HEK293T (cell line): ENCODE data around the gene POTEG.
"Not testable (repeated sequence)": the region's sequence is repeated elsewhere in the genome, so short reads cannot be mapped to it uniquely, and the experiment has no call there.

Source experiments
- CTCF ChIA-PET: fragments of 350-600 bp; formaldehyde crosslinking; extraction: SDS; loops from one replicate; lab custom pipeline; 2021; ENCODE audit warnings: antibody characterized with exemption, inconsistent platforms; lab: Yijun Ruan, JAX
- POLR2A ChIA-PET: fragments of 350-600 bp; formaldehyde crosslinking; extraction: SDS; loops from one replicate; lab custom pipeline; 2020; ENCODE audit warnings: antibody characterized with exemption, inconsistent platforms; lab: Yijun Ruan, JAX
- DNase-seq: peaks from one replicate; pipeline ENCODE4 v3.0.0; 2012; ENCODE audit warnings: mixed read lengths; ENCODE audit errors: extremely low spot score

Gene POTEG

GRCh38 chr14:19434241-19434640 is at the start of gene POTEG:
POTEG (minus strand) TSS chr14:19434341; CDS start chr14:19434289, 52 bp downstream.
- DNase-seq, CTCF ChIA-PET, POLR2A ChIA-PET: not testable (repeated sequence)

GRCh38 chr14:19482093-19482492 is 48.0 kb upstream of the POTEG start:
- DNase-seq, CTCF ChIA-PET, POLR2A ChIA-PET: not testable (repeated sequence)

GRCh38 chr14:19481421-19481820 is 47.3 kb upstream of the POTEG start:
- CTCF ChIA-PET, POLR2A ChIA-PET, DNase-seq: not testable (repeated sequence)

GRCh38 chr14:19480491-19480890 is 46.4 kb upstream of the POTEG start:
- CTCF ChIA-PET, POLR2A ChIA-PET: not testable (repeated sequence)

GRCh38 chr14:19445761-19446160 is 11.6 kb upstream of the POTEG start:
- POLR2A ChIA-PET, CTCF ChIA-PET: not testable (repeated sequence)

More at GRCh38 chr14:19480491-19480890, 46.4 kb upstream of the POTEG start:
- not testable (repeated sequence) for DNase-seq

GRCh38 chr14:19439826-19440225 is 5.7 kb upstream of the POTEG start:
- CTCF ChIA-PET, DNase-seq, POLR2A ChIA-PET: not testable (repeated sequence)

More at GRCh38 chr14:19445761-19446160, 11.6 kb upstream of the POTEG start:
- DNase-seq: not testable (repeated sequence)

GRCh38 chr14:19439219-19439618 is 5.1 kb upstream of the POTEG start:
- POLR2A ChIA-PET, DNase-seq, CTCF ChIA-PET: not testable (repeated sequence)

- CTCF ChIA-PET, POLR2A ChIA-PET: not testable (repeated sequence)
Measured at GRCh38 chr14:19437126-19437443, 2.9 kb upstream of the POTEG start.

GRCh38 chr14:19436311-19437125 is 2.4 kb upstream of the POTEG start:
- CTCF ChIA-PET, DNase-seq, POLR2A ChIA-PET: not testable (repeated sequence)

More at GRCh38 chr14:19437126-19437443, 2.9 kb upstream of the POTEG start:
- DNase-seq: not testable (repeated sequence)

- CTCF ChIA-PET, POLR2A ChIA-PET, DNase-seq: not testable (repeated sequence)
Measured at GRCh38 chr14:19435852-19436251, 1.7 kb upstream of the POTEG start.

GRCh38 chr14:19434891-19435290 is 750 bp upstream of the POTEG start:
- POLR2A ChIA-PET, CTCF ChIA-PET, DNase-seq: not testable (repeated sequence)

GRCh38 chr14:19433765-19434164 is 376 bp downstream of the POTEG start:
- DNase-seq, CTCF ChIA-PET, POLR2A ChIA-PET: not testable (repeated sequence)

- DNase-seq, CTCF ChIA-PET, POLR2A ChIA-PET: not testable (repeated sequence)
Measured at GRCh38 chr14:19408519-19408918, 25.6 kb downstream of the POTEG start.

GRCh38 chr14:19402097-19402496 is 32.0 kb downstream of the POTEG start:
- CTCF ChIA-PET, POLR2A ChIA-PET: not testable (repeated sequence)

GRCh38 chr14:19394727-19395126 is 39.4 kb downstream of the POTEG start:
- CTCF ChIA-PET, DNase-seq, POLR2A ChIA-PET: not testable (repeated sequence)

More at GRCh38 chr14:19402097-19402496, 32.0 kb downstream of the POTEG start:
- not testable (repeated sequence) for DNase-seq

- CTCF ChIA-PET, DNase-seq, POLR2A ChIA-PET: not testable (repeated sequence)
Measured at GRCh38 chr14:19390230-19390629, 43.9 kb downstream of the POTEG start.

- POLR2A ChIA-PET, CTCF ChIA-PET, DNase-seq: not testable (repeated sequence)
Measured at GRCh38 chr14:19388741-19389140, 45.4 kb downstream of the POTEG start.

- CTCF ChIA-PET, POLR2A ChIA-PET, DNase-seq: not testable (repeated sequence)
Measured at GRCh38 chr14:19386996-19387395, 47.1 kb downstream of the POTEG start.

- CTCF ChIA-PET, POLR2A ChIA-PET: not testable (repeated sequence)
Measured at GRCh38 chr14:19386309-19386708, 47.8 kb downstream of the POTEG start.

More at GRCh38 chr14:19386309-19386708, 47.8 kb downstream of the POTEG start:
- DNase-seq: not testable (repeated sequence)
